CD4-positive, alpha-beta memory T cell (primary cell): ENCODE data around the gene CUTC. TPM values are rescaled to one million over a fixed set of nuclear protein-coding genes. Genes with fewer than 3 reads are reported as not detected.

ENCODE experiments used
- CTCF ChIA-PET: fragments of 350-600 bp; sonication (Branson Sonifier 250); formaldehyde crosslinking; loops from one replicate; lab custom pipeline; 2021; ENCODE audit warnings: inconsistent platforms; ENCODE audit not compliant: partially characterized antibody; lab: Charles Lee
- POLR2A ChIA-PET: fragments of 350-600 bp; sonication (Branson Sonifier 250); formaldehyde crosslinking; loops from one replicate; lab custom pipeline; 2021; ENCODE audit not compliant: partially characterized antibody; lab: Charles Lee
- DNase-seq, 5 donors: peaks; one replicate each; pipeline versions ENCODE4 v3.0.0 to v3.0.0-alpha.2; 2020 to 2022; ENCODE audit warnings: mixed read lengths in 1 of 5
- H3K27ac ChIP-seq: one replicate; pipeline ENCODE4 v1.7.0; 2013; ENCODE audit warnings: low read depth, low read length
- H3K27me3 ChIP-seq: 2 replicates; pipeline ENCODE4 v1.7.0; 2013; ENCODE audit warnings: mild to moderate bottlenecking, low read length, moderate library complexity; ENCODE audit not compliant: insufficient read depth
- H3K36me3 ChIP-seq: 2 replicates; pipeline ENCODE4 v1.7.0; 2013; ENCODE audit warnings: mild to moderate bottlenecking, low read length, moderate library complexity; ENCODE audit not compliant: insufficient read depth
- H3K4me1 ChIP-seq: 2 replicates; pipeline ENCODE4 v1.7.0; 2013; ENCODE audit warnings: mild to moderate bottlenecking, low read length, moderate library complexity; ENCODE audit not compliant: insufficient read depth
- H3K4me3 ChIP-seq, 2 donors: one replicate each; pipeline ENCODE4 v1.7.0; 2013; ENCODE audit warnings: low read length in 2 of 2, mild to moderate bottlenecking in 1 of 2
- H3K9me3 ChIP-seq, 2 donors: one replicate each; pipeline ENCODE4 v1.7.0; 2013; ENCODE audit warnings: low read length in 2 of 2, control low read depth in 1 of 2; ENCODE audit not compliant: control insufficient read depth in 1 of 2
- H3K27ac Mint-ChIP-seq, 7 donors: one replicate each; pipeline ENCODE4 v1.8.0; 2020 to 2021; ENCODE audit warnings: mixed read lengths in 7 of 7, mild to moderate bottlenecking in 6 of 7, inconsistent platforms in 3 of 7, moderate library complexity in 3 of 7
- H3K27me3 Mint-ChIP-seq, 2 donors: one replicate each; pipeline ENCODE4 v1.8.0; 2020 to 2021; ENCODE audit warnings: mixed read lengths in 2 of 2
- H3K36me3 Mint-ChIP-seq, 2 donors: one replicate each; pipeline ENCODE4 v1.8.0; 2020 to 2021; ENCODE audit warnings: mixed read lengths in 2 of 2, inconsistent platforms in 1 of 2, mild to moderate bottlenecking in 1 of 2
- H3K4me1 Mint-ChIP-seq, 4 donors: one replicate each; pipeline ENCODE4 v1.8.0; 2020 to 2021; ENCODE audit warnings: mixed read lengths in 4 of 4, mild to moderate bottlenecking in 1 of 4
- H3K4me3 Mint-ChIP-seq, 8 donors: one replicate each; pipeline ENCODE4 v1.8.0; 2020 to 2021; ENCODE audit warnings: mixed read lengths in 8 of 8, mild to moderate bottlenecking in 7 of 8, moderate library complexity in 6 of 8, inconsistent platforms in 3 of 8
- H3K9me3 Mint-ChIP-seq, 8 donors: one replicate each; pipeline ENCODE4 v1.8.0; 2020 to 2021; ENCODE audit warnings: mixed read lengths in 8 of 8, mild to moderate bottlenecking in 5 of 8, inconsistent platforms in 3 of 8, moderate library complexity in 1 of 8
- intact Hi-C: fragments of 100-400 bp; cut with micrococcal nuclease; formaldehyde crosslinking; loops from one replicate; pipeline ENCODE4 v1.15.1; 2023
- polyA plus RNA-seq, 2 donors: library from polyadenylated mRNA; unstranded; fragments of 300-500 nt; fragmentation: Illumina TruSeq; gene quantifications; one replicate each; pipeline ENCODE4 v1.2.3, GENCODE V29; 2021
- total RNA-seq, 2 experiments: library from RNA; stranded (reverse); gene quantifications; one replicate each; pipeline ENCODE4 v1.2.3, GENCODE V29; 2021

CUTC gene
- total and polyA plus RNA-seq, 4 experiments from 2014 or later: 29.8 to 88.8 (median 44.5) TPM

DNA sequence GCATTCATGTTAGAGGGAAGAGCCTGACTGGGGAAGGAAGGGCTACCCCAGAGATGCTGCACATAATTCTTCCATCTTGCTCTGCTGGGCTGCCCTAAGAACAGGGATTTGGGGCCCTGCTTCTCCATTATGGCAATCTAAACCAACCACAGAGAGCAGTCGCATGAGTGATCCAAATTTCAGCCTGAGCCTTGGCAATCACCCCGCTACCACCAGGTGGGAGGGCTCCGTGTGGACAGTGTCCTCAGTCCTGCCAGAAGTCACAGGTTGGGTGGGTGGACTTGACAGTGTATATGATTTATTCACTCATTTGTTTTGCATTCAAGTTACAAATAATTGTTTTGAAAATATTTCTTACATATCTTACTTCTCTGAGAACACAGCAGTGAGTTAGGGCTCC is 72.4 kb downstream of the CUTC start:
- intact Hi-C loops: no loop called here
- H3K27me3 ChIP-seq: no peaks in the 10 kb centered on the region
- no peak for DNase-seq
- Mint-ChIP-seq H3K4me3 (no peak overlapping the region), H3K4me1 (no peaks in the 10 kb centered on the region), H3K36me3 (peaks cover 0 to 24% of the 10 kb centered on the region in 2 donors), H3K9me3 (no peaks in the 10 kb centered on the region), H3K27me3 (no peaks in the 10 kb centered on the region), H3K27ac (no peak overlapping the region)
- H3K4me3 ChIP-seq: no peak overlapping the region
- no peaks in the 10 kb centered on the region for H3K9me3 ChIP-seq
- POLR2A ChIA-PET: no interaction called here
- no peaks in the 10 kb centered on the region for H3K4me1 ChIP-seq
- no peak overlapping the region for H3K27ac ChIP-seq
- no peaks in the 10 kb centered on the region for H3K36me3 ChIP-seq
- CTCF ChIA-PET: no interaction called here

DNA sequence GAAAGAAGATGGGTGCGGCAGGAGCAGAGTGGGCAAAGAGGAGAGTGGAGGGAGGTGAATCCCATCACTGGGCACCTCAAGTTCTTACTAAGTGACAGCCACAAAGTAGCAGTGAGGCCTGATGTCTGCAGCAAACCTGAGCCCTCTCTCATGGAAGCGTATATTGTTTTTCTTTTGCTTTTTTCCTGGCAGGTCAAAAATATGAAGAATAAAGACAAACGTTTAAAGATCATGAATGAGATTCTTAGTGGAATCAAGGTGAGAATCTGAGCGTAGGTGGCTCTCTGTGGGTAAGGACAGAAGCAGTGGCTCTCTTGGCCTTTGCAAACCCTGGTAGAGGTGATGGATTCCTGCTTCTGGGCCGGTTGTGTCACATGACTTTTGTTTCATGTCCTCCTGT is 73.2 kb downstream of the CUTC start:
- Mint-ChIP-seq H3K4me3 (no peak overlapping the region), H3K27me3 (no peaks in the 10 kb centered on the region), H3K36me3 (peaks cover 0 to 25% of the 10 kb centered on the region in 2 donors), H3K4me1 (no peaks in the 10 kb centered on the region), H3K9me3 (no peaks in the 10 kb centered on the region), H3K27ac (no peak overlapping the region)
- Histone ChIP-seq H3K27me3 (no peaks in the 10 kb centered on the region), H3K27ac (no peak overlapping the region), H3K9me3 (no peaks in the 10 kb centered on the region), H3K36me3 (no peaks in the 10 kb centered on the region), H3K4me3 (no peak overlapping the region), H3K4me1 (no peaks in the 10 kb centered on the region)
- DNase-seq: no peak
- POLR2A ChIA-PET: no interaction called here
- intact Hi-C loops: no loop called here
- CTCF ChIA-PET: no interaction called here

Other genes with a start within 250 kb of the CUTC start
- not detected for gene NKX2-3, start 199.3 kb upstream of the CUTC start, total RNA-seq
- under 1 TPM in 1 of 2 donors, not detected in 1; 0.09 TPM for gene NKX2-3, start 199.3 kb upstream of the CUTC start, polyA plus RNA-seq
- 10 to 100 TPM; 85.7 to 91.9 TPM for gene SLC25A28, start 111.8 kb upstream of the CUTC start, total RNA-seq
- 10 to 100 TPM; 19.4 to 34.2 TPM for gene SLC25A28, start 111.8 kb upstream of the CUTC start, polyA plus RNA-seq
- 1 to 10 TPM; 3.7 to 3.9 TPM for gene ENTPD7, start 72.7 kb upstream of the CUTC start, total RNA-seq
- 1 to 10 TPM; 1.7 to 2.2 TPM for gene ENTPD7, start 72.7 kb upstream of the CUTC start, polyA plus RNA-seq
- gene COX15, start 107 bp upstream of the CUTC start, total RNA-seq: 10 to 100 TPM; 31.1 to 32.1 TPM
- gene COX15, start 107 bp upstream of the CUTC start, polyA plus RNA-seq: 10 to 100 TPM; 26.0 to 31.8 TPM
- gene ABCC2, start 50.4 kb downstream of the CUTC start, total RNA-seq: 1 to 10 TPM; 6.5 to 6.7 TPM
- gene ABCC2, start 50.4 kb downstream of the CUTC start, polyA plus RNA-seq: 1 to 10 TPM in 1 of 2 donors, under 1 TPM in 1; 0.72 to 1.1 TPM